ENCODE data around the gene INO80C.

INO80C gene

DNA sequence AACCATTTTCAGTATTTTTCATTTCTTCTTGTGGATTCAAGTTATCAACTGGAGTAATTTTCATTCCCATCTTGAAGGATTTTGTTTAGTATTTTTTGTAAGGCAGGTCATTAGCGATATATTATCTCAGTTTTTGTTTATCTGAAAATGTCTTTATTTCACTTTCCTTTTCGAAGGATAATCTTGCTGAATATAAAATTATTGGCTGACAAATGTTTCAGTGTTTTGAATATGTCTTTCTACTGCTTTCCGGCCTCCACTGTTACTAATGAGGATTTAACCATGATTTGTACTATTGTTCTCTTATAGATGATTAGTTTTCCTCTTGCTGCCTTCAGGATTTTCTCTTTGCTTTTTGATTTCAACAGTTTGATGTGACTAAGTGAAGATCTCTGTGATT, 62.4 kb downstream of the INO80C start:
- no peak for DNase-seq (ENCODE audit: low read depth in 4 of 4, low spot score in 1 of 4)

DNA sequence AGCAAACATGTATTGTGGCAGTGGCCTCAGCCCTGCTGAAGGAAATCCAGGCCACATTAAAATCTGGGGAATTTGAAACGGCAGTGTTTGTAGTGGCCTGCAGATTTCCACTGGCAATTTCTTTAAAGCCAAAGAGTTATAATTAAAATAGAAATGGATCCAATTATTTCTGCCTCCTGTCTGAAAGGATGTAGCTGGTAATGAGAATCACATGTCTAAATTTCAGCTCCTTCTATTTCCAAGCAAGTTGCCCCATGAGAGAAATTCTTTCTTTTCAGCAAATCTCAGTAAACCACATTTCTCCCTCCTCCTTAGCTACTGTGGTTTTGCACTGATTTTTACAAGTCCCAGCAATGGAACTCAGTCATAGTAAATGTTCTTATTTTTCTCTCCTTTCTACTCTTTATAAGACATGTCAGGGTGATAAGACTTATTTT, 65.2 kb downstream of the INO80C start:
- DNase-seq (ENCODE audit: low read depth in 4 of 4, low spot score in 1 of 4) = no peak

GRCh38 chr18:35431374-35431741, 66.4 kb downstream of the INO80C start:
- DNase-seq (ENCODE audit: low read depth in 4 of 4, low spot score in 1 of 4) = no peak

DNA sequence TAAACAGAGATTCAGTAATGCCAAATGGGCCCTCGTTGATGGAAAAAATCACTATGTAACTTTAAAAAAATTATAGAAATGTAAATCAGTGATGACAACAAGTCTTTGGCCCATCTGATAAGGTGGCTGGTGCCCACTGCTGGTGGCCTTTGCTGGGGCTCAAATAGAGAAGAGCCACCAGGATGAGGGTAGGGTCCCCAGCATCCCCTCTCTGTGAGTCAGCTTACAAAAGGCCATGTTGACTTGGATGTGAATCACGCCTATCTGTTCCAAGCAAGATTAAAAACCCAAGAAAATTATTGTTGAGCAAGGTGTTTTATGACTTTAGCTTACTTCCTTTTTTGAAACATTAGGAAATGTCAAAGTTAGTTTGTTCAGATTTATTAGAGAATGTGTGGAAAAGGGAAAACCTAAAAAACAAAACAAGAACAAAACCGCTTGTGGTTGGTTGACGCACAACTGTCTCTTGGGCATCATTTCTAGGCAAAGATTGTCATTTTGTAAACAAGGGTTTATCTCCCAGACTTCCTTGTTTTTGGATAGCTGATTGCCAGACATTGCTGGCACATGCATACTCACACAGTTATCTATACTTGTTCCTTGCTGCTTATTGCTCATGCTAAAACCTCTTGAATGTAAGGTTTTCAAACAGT, 66.9 kb downstream of the INO80C start:
- no peak for DNase-seq (ENCODE audit: low read depth in 4 of 4, low spot score in 1 of 4)

GRCh38 chr18:35426786-35427185, 71.0 kb downstream of the INO80C start:
- no peak for DNase-seq (ENCODE audit: low read depth in 4 of 4, low spot score in 1 of 4)

- no peak for DNase-seq (ENCODE audit: low read depth in 4 of 4, low spot score in 1 of 4)
Observed at GRCh38 chr18:35424356-35424755, 73.4 kb downstream of the INO80C start.

DNA sequence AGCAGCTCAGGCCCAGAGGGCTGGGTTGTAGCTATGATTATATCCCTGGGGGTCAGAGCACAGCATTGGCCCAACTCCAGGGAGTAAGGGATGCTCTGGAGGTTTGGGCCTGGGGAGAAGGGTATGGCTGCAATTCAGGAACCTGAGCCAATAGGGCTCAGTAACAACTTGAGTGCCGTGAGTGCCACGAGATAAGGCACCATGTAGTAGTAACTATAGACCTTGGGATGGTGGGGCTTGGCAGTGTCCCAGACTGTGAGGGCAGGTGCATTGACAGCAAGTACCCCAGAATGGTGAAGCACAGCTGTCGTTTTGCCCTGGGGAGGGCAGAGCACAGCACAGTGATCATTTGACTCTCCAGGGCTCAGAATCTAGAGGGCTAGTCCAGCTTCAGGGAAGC, 75.5 kb downstream of the INO80C start:
- no peak for DNase-seq (ENCODE audit: low read depth in 4 of 4, low spot score in 1 of 4)

DNA sequence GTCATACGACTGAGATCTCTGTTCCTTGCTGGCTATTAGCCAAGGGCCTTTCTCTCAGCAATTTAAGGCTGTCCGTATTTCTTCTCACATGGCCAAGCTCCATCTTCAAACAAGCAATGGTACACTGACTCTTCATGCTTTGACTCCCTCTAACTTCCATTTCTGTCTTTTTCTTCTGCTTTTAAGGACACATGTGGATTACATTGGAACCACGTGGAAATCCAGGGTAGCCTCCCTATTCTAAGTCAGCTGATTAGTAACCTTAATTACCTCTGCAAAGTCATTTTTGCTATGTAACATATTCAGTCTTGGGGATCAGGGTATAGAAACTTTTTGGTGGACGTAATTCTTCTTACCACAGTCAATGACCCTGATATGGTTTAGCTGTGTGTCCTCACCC, 79.2 kb downstream of the INO80C start:
- no peak for DNase-seq (ENCODE audit: low read depth in 4 of 4, low spot score in 1 of 4)

Measured in stimulated activated CD4-positive, alpha-beta T cell treated with anti-CD3 and anti-CD28 coated beads, Interleukin-1b, Interleukin-23, amount 100 ng/mL, for 24 hours (primary cell).